Measurements from ENCODE around the gene SLCO3A1.

SLCO3A1 gene

GRCh38 chr15:92043283-92043682 lies 189.8 kb downstream of the SLCO3A1 start:
- DNase-seq (ENCODE audit: low read depth): no peak
- H3K4me3 ChIP-seq (ENCODE audit: control insufficient read depth, low read depth, low read length): no peak overlapping the region
- TF ChIP-seq CTCF (conservative IDR thresholded peaks at IDR 0.05; ENCODE audit: control insufficient read depth, insufficient read depth, low read depth, low read length): no peak

GRCh38 chr15:92044203-92044909 lies 190.8 kb downstream of the SLCO3A1 start:
- H3K4me3 ChIP-seq (ENCODE audit: control insufficient read depth, low read depth, low read length): no peak overlapping the region
- TF ChIP-seq CTCF (conservative IDR thresholded peaks at IDR 0.05; ENCODE audit: control insufficient read depth, insufficient read depth, low read depth, low read length): no peak
- DNase-seq (ENCODE audit: low read depth): no peak

GRCh38 chr15:92047900-92048299 lies 194.4 kb downstream of the SLCO3A1 start:
- TF ChIP-seq CTCF (conservative IDR thresholded peaks at IDR 0.05; ENCODE audit: control insufficient read depth, insufficient read depth, low read depth, low read length): no peak
- H3K4me3 ChIP-seq (ENCODE audit: control insufficient read depth, low read depth, low read length): no peak overlapping the region
- DNase-seq (ENCODE audit: low read depth): no peak

GRCh38 chr15:92048739-92049138 lies 195.2 kb downstream of the SLCO3A1 start:
- no peak overlapping the region for H3K4me3 ChIP-seq (ENCODE audit: control insufficient read depth, low read depth, low read length)
- no peak for TF ChIP-seq CTCF (conservative IDR thresholded peaks at IDR 0.05; ENCODE audit: control insufficient read depth, insufficient read depth, low read depth, low read length)
- peak; percentile 43 for DNase-seq (ENCODE audit: low read depth)

- H3K4me3 ChIP-seq (ENCODE audit: control insufficient read depth, low read depth, low read length): no peak overlapping the region
- no peak for DNase-seq (ENCODE audit: low read depth)
- TF ChIP-seq CTCF (conservative IDR thresholded peaks at IDR 0.05; ENCODE audit: control insufficient read depth, insufficient read depth, low read depth, low read length): no peak
Observed at GRCh38 chr15:92049290-92049989, 195.9 kb downstream of the SLCO3A1 start.

- H3K4me3 ChIP-seq (ENCODE audit: control insufficient read depth, low read depth, low read length): no peak overlapping the region
- TF ChIP-seq CTCF (conservative IDR thresholded peaks at IDR 0.05; ENCODE audit: control insufficient read depth, insufficient read depth, low read depth, low read length): no peak
- DNase-seq (ENCODE audit: low read depth): no peak
Observed at GRCh38 chr15:92050220-92050898, 196.9 kb downstream of the SLCO3A1 start.

Data from fibroblast of mammary gland (primary cell).